ENCODE measurements around the gene STAT4. TPM values are rescaled to one million over a fixed set of nuclear protein-coding genes. Genes with fewer than 3 reads are reported as not detected.

Gene STAT4
- total and polyA plus RNA-seq, 4 donors: 2.5 to 11.5 (median 5.6) TPM

DNA sequence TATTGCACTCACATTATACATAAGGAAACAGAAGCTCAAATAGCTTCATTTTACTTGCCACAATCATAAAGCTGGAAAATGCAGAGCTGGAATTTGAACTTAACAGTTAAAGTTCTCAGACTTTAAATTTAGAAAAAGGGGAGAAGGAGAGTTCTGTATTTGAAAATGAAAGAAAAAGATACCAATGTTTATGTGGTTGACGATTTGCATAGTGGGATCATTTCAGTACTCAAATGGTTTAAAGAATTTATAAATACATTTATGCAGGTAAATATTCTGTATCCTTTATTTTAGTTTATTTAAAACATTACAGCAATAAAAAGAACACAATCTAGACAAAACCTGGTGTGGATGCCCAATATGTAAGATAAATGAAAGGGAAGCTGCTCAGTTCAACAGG, 25.5 kb upstream of the STAT4 start:
- TF ChIP-seq, protein P1, sequence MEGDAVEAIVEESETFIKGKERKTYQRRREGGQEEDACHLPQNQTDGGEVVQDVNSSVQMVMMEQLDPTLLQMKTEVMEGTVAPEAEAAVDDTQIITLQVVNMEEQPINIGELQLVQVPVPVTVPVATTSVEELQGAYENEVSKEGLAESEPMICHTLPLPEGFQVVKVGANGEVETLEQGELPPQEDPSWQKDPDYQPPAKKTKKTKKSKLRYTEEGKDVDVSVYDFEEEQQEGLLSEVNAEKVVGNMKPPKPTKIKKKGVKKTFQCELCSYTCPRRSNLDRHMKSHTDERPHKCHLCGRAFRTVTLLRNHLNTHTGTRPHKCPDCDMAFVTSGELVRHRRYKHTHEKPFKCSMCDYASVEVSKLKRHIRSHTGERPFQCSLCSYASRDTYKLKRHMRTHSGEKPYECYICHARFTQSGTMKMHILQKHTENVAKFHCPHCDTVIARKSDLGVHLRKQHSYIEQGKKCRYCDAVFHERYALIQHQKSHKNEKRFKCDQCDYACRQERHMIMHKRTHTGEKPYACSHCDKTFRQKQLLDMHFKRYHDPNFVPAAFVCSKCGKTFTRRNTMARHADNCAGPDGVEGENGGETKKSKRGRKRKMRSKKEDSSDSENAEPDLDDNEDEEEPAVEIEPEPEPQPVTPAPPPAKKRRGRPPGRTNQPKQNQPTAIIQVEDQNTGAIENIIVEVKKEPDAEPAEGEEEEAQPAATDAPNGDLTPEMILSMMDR (IDR thresholded peaks at IDR 0.05; ENCODE audit: control extremely low read depth, extremely low read depth): no peak
- Histone ChIP-seq H3K9me3 (ENCODE audit: control insufficient read depth in 4 of 4, insufficient read depth in 3 of 4, low read length in 3 of 4) (peaks cover 0 to 2% (median 0%) of the 10 kb centered on the region in 4 donors), H3K36me3 (ENCODE audit: control insufficient read depth in 4 of 4, insufficient read depth in 4 of 4, low read length in 4 of 4) (no peaks in the 10 kb centered on the region), H3K27me3 (ENCODE audit: control insufficient read depth in 3 of 3, insufficient read depth in 3 of 3, low read length in 2 of 3) (no peaks in the 10 kb centered on the region), H3K27ac (ENCODE audit: low read depth in 1 of 2, low read length in 1 of 2) (no peak overlapping the region), H3K9ac (ENCODE audit: insufficient read depth in 1 of 2, low read length in 2 of 2) (no peak overlapping the region), H3K4me3 (no peak overlapping the region), H3K4me1 (ENCODE audit: control insufficient read depth in 5 of 5, insufficient read depth in 5 of 5, low read length in 5 of 5) (peaks cover 0 to 49% (median 17%) of the 10 kb centered on the region in 5 donors)
- DNase-seq: no peak
- WGBS, 2 donors: 85 to 92% methylated on average over 1 of the region's 1 CpG
- no peak for ATAC-seq (ENCODE audit: insufficient read depth, low FRiP score)

DNA sequence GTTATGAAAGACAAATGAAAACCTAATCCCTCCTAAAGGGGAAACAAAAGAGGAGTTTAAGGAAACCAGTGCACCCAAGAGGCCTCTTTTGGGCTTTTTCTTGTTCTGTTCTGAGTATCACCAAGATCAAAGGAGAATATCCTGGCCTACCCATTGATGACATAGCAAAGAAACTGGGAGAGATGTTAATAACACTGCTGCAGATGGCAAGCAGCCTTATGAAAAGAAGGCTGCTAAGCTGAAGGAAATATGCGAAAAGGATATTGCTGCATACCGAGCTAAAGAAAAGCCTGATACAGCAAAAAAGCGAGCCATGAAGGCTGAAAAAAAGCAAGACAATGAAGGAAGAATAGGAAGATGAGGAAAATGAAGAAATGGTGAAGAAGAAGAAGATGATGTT, 23.6 kb upstream of the STAT4 start:
- TF ChIP-seq, protein P1 (IDR thresholded peaks at IDR 0.05; ENCODE audit: control extremely low read depth, extremely low read depth): no peak
- no peak for ATAC-seq (ENCODE audit: insufficient read depth, low FRiP score)
- WGBS, 2 donors: 70 to 76% methylated on average over 3 of the region's 3 CpGs

DNA sequence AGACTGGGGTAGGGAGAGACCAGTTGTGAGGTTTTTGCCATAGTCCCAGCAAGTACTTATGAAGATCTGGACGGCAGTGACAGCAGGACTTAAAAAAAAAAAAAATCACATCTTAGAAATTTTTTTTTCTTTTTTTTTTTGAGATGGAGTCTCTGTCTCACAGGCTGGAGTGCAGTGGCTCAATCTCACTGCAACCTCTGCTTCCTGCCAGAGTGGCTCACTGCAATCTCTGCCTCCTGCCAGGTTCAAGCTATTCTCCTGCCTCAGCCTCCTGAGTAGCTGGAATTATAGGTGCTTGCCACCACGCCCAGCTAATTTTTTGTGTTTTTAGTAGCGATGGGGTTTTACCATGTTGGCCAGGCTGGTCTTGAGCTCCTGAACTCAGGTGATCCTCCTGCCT, 22.4 kb upstream of the STAT4 start:
- Histone ChIP-seq H3K9me3 (ENCODE audit: control insufficient read depth in 4 of 4, insufficient read depth in 3 of 4, low read length in 3 of 4) (no peaks in the 10 kb centered on the region), H3K4me1 (ENCODE audit: control insufficient read depth in 5 of 5, insufficient read depth in 5 of 5, low read length in 5 of 5) (peaks cover 0 to 40% (median 23%) of the 10 kb centered on the region in 5 donors), H3K9ac (ENCODE audit: insufficient read depth in 1 of 2, low read length in 2 of 2) (peak overlapping the region in 1 of 2 donors; percentile 26), H3K36me3 (ENCODE audit: control insufficient read depth in 4 of 4, insufficient read depth in 4 of 4, low read length in 4 of 4) (no peaks in the 10 kb centered on the region), H3K27ac (ENCODE audit: low read depth in 1 of 2, low read length in 1 of 2) (peak overlapping the region in 1 of 2 donors; percentile 47), H3K27me3 (ENCODE audit: control insufficient read depth in 3 of 3, insufficient read depth in 3 of 3, low read length in 2 of 3) (no peaks in the 10 kb centered on the region), H3K4me3 (no peak overlapping the region)
- WGBS, 2 donors: 92 to 95% methylated on average over 3 of the region's 3 CpGs
- peak in 1 of 3 donors; percentile 46 for DNase-seq
- ATAC-seq (ENCODE audit: insufficient read depth, low FRiP score): no peak
- TF ChIP-seq, protein P1 (IDR thresholded peaks at IDR 0.05; ENCODE audit: control extremely low read depth, extremely low read depth): no peak

More for the DNA sequence above, 23.6 kb upstream of the STAT4 start:
- H3K9ac ChIP-seq (ENCODE audit: insufficient read depth in 1 of 2, low read length in 2 of 2): no peak overlapping the region
- DNase-seq: peak in 2 of 3 donors; percentile 63 to 81
- no peak overlapping the region for H3K4me3 ChIP-seq
- H3K36me3 ChIP-seq (ENCODE audit: control insufficient read depth in 4 of 4, insufficient read depth in 4 of 4, low read length in 4 of 4): no peaks in the 10 kb centered on the region
- peaks cover 0 to 51% (median 27%) of the 10 kb centered on the region in 5 donors for H3K4me1 ChIP-seq (ENCODE audit: control insufficient read depth in 5 of 5, insufficient read depth in 5 of 5, low read length in 5 of 5)
- H3K27me3 ChIP-seq (ENCODE audit: control insufficient read depth in 3 of 3, insufficient read depth in 3 of 3, low read length in 2 of 3): no peaks in the 10 kb centered on the region
- H3K27ac ChIP-seq (ENCODE audit: low read depth in 1 of 2, low read length in 1 of 2): no peak overlapping the region
- no peaks in the 10 kb centered on the region for H3K9me3 ChIP-seq (ENCODE audit: control insufficient read depth in 4 of 4, insufficient read depth in 3 of 4, low read length in 3 of 4)
